ENCODE results near the gene HOXA11.

Gene HOXA11

DNA sequence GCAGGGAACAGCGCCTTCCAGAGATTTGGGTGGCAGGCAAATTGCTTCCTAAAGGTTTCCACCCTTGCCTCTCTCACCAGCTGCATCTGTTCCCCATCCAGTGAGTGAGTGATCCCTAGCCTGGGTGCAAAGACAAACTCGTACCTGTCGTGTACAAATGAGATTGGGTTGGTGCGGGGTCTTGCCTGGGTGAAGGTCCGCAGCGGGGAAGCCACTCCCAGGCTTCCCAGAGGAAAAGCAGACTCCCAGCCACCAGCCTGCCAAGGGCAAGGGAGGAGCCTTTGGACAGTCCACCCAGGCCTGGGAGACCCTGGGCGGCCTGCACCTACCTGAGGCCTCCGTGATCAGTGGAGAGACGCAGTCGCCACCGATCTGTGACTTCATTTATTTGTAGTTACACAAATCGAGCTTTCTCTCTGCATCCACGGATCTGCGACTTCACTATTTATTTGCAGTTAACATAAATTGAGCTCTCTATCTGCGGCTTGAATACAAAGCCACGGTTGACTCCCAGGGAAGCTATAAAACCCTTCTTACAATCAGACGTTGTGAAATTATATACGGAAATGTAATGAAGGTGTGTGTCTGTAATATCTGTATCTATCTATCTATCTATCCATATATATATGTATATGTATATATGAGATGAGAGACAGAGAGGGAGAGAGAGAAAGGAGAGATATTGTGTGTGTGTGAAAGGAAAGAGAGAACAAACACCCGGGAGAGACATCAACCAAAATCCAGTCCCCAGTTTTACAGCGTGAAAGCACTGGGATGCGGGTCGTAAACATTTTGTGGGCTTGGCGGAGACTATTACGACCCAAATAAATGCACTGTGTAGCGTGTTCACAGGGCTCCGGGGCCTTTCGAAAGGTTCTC, 25.5 kb downstream of the HOXA11 start:
- DNase-seq = no peak

DNA sequence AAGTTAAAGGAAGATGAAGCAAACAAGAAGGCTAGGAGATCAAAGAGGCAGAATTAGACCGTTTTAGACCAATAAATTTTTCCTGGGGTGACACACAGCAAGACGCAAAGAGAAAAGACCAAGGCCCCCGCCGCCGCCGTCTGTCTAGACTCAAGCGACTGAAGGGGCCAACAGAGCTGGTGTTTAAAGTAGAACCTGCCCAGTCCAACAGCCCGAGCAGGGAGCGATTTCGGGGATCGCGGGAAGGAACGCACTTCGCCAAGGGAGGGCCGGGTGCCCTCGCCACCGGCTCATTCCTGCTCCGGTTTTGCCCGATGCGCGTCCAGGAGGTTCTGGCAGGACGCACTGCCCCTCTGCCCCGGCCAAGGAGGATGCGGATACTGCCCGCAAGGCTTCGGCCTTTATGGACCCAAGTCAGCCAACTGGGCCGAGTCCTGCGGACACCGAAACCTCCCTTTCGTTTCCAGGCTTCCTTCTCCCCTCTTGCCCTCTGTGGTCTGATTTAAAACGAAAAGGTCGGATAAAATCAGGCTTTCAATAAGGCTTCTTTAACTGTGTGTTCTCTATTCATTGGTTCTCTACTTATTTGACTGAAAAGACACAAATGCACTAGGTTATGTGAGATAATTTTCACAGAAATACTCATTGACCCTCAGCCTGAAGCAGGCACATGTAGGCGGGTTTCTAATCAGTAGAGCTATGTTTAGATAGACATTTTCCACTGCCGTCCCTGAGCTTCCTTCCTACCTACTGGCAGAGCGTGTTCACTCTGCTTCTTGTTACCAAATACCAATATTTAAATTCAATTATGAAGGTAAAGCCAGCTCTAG, 26.4 kb downstream of the HOXA11 start:
- no peak for DNase-seq

DNA sequence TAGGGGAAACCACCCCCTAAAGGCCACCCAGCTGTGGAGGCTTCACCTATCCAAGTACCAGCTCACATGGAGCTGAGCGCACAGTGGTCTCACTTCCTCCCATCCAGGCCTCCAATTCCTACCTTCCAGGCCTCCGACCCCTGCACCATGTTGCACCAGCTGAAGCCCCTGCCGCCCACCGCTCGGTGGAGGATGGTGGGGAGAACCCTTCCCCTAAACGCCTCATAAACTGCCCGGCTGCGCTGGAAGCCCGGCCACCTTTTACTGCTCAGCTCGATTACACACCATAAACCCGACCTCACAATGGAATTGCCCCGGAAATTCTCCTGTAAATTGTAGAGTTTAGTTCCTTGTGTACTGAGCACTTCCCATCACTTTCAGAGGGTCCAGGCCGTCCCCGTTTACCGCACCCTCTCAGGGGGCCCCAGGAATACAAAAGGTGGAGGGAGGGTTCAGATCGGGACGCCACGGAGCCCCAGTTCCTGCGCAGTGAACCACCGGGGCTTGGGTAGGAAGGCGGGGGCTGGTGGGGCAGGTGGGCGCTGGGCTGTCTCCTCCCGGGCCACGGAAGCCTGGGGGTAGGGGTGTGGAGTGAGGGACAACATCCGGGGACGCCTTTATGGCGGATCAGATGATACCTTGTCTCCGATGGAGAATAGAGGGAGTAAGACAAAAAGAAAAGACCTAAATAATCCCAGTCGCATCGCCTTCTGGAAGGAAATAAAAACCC, 27.2 kb downstream of the HOXA11 start:
- no peak for DNase-seq

DNA sequence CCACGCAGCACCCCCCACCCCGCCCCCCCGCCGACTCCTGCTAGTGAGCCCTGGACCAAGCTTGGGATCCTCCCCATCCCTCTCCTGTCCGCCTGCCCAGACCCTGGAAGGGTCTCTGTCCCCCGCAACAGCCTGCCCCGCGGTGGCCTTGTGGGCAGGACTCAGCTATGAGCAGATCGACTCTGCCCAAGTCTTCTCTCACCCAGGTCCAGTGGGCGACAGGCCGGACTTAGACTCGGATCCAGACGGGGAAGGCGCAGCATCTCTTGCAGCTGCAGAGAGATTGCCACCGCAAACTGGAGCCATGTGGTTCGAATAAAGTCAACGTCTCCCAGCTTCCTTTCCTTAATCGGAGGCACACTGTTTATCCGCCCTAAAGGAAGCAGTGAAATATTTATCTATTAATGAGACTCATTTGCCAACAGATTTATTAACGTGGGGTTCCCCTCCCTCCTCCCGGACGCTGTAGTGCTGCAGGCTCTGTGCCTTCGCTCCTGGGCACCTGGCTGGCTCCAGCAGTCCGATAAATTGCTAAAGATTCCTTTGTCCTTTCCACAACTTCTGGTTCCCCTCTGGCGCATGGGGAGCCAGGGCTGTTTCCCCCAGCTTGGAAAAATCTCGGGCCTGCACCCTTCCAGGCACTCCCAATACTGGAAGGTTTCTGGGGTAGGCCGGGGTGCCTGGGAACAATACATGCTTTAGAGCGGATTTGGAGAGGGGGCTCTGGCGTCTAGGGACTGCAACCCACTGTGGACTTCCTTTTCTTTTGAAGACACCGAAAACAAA, 27.9 kb downstream of the HOXA11 start:
- no peak for DNase-seq

DNA sequence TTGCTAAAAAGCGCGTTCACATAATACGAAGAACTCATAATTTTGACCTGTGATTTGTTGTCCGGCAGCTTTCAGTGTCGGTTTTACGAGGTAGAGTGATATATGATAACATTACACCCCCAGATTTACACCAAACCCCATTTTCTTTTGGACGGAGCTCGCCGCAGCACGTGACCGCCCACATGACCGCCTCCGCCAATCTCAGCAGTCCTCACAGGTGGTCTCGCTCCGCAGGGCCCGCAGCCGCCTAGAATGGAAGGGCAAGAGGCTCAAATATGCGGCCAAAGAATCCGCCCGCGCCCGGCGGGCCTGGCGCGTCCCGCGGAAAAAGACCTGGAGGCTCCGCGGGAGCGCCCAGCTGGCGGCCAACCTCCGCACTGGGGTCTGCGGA, 28.5 kb downstream of the HOXA11 start, which contains the start of gene HOXA7:
TSS of gene HOXA7 (minus strand) at position 168 of the 391 bp plus-strand sequence. CDS start at position 38, 130 bp downstream.
- no peak for DNase-seq

DNA sequence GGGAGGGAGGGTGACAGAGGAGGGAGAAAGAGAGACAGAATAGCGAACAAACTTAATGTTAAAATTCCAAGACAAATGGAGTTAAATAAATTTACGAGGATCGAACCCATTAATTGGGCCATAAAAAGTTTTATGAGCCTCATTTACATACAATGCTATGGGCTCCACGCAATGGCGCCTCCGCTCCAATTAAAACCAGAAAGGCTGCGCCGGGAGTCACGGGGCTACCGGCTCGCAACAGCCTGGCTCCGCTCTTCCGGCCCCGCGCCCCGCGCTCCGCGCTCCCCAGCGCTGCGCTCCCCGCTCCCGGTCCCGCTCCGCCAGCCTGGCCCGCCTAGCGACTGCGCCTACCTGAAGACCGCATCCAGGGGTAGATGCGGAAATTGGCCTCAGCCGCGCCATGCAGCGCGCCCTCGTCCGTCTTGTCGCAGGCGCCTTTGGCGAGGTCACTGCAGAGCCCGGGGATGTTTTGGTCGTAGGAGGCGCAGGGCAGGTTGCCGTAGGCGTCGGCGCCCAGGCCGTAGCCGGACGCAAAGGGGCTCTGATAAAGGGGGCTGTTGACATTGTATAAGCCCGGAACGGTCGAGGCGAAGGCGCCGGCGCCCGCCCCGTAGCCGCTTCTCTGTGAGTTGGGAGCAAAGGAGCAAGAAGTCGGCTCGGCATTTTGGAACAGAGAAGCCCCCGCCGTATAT, 29.1 kb downstream of the HOXA11 start:
- DNase-seq = no peak

DNA sequence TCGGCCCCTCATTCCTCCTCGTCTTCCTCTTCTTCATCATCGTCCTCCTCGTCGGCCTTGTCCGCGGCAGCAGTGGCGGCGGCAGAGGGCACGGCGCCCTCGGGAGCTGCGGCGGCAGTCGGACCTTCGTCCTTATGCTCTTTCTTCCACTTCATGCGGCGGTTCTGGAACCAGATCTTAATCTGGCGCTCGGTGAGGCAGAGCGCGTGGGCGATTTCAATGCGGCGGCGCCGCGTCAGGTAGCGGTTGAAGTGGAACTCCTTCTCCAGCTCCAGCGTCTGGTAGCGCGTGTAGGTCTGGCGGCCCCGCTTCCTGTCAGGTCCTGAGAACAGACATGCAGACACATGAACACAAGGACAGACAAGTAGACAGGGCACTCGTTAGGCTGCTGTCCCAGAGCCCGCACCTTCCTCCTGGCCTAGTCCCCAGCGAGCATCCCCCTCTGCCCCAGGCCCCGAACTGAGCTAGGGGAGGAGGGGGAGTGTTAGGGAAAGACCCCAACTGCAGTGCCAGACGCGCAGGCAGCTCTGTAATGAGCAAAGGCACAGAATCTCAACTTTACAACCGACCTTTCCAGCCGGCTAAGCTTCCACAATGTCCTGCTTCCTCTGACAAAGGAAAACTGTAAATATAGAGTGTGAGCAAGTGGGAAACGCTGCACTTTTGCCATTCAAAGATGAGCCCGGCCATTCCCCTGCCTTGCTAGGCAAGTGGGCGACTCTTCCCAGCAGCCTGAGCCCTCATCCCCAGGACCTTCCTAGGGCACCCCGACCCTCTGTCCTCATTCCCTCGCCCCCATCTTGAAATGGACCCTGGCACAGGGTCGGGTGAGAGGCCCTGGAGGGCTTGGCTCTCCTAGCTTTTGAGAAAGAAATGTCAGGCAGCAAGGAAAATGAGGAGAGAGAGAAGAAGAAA, 29.9 kb downstream of the HOXA11 start:
- DNase-seq = no peak

DNA sequence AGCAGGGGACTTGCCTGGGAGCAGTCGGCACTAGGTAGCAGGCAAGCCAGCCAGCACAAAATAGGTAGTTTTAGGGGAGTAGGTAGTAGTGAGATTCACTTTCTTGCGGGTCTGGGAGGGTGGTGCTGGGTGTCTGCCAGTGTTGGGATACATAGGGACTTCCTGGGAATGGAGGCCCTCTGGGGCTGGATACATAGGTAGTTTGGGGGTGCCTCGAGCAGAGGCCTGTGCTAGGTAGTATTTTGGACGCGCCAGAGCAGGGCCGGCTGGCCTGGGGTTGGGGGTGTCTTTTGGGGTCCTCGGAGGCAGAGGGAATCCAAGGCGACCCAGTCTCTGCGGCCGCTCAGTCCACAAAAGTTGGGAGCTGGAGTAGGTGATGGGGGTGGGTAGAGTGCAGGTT, 30.7 kb downstream of the HOXA11 start:
- no peak for DNase-seq

DNA sequence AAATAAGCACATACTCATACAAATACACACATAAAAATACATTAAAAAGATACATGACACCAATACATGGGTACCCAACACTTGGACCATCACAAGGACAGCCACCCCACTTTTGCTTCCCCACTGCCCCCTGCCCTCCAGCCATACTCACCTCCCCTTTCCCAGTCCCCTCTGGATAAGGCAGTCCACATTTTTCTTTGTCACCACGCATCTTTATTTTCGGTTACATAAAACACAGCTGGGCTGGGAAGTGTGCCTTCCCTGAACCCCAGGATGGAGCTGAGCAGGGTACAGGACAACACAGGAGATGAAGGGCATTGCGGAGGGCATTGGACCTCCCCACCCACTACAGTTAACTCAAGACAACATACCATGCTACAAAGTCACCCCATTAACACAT, 31.5 kb downstream of the HOXA11 start:
- DNase-seq = no peak

DNA sequence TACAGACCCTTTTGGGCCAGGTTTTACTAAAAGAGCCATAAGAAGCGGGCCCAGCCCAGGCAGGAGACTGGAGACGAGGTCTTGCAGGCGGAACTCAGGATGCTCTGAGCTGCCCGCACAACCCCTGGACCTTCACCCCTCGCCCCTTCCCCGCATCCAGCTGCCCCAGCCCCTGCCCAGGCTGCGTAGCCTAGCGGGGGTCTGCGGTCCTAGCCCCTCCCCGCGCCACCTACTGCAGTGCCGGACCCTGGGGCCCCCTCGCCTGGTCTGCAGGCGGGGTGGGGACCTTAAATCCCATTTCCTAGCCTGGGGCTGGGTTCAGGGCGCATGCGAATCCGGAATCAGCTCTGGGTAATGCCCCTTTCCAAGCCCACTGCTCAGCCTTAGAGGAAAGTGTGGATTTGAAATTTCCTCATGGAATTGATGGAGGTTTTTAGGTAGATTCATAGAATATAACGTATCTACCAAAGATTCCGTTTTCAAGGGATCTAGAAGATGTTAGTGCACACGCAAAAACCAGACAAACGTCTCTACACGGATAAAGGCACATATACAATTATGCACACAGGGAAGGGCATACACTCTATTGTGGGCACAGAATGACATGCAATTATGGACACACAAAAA, 32.1 kb downstream of the HOXA11 start:
- no peak for DNase-seq

DNA sequence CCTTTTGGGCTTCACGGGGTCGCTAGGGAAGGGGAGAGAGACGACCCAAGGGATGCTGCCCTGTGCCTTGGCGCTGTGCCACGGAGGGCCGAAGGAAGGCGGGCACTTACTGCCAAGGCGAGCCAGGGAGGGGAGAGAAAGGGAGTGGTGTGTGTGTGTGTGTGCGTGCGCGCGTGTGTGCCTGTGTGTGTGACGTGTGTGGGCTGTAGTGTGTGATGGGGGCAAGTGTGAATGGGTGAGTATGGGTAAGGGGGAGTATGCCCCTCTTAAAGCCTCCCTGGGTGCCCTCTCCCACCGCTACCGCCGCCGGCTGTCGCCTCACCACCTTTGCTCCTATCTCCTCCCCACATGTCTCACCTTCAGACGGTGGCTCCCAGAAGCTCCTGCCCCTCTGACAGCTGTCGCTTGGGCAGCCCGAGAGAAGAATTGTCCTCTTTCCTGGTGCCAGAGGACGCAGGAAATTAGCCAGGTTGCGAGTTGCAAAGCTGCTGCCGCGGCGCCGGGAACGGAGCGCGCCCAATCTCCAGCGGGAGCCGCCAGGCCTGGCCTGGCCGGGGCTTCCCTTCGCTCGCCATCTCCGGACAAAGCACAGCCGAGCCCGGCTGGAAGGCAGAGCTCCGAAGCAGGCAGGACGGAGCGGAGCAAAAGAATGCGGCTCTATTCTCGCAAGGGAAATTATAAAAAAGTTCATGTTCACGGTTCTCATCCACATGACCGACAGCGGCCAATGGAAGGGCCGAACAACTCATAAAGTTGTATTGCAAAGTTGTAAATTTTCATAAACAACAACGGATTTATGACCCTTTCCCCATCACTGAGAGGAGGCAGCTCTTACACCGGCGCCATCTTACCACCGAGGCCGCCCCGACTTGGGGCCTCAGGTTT, 32.9 kb downstream of the HOXA11 start, which contains the start of gene HOXA3:
TSS of gene HOXA3 (minus strand) at position 653 of the 885 bp plus-strand sequence. CDS start 41,943 bp downstream, outside the sequence.
- DNase-seq = no peak

DNA sequence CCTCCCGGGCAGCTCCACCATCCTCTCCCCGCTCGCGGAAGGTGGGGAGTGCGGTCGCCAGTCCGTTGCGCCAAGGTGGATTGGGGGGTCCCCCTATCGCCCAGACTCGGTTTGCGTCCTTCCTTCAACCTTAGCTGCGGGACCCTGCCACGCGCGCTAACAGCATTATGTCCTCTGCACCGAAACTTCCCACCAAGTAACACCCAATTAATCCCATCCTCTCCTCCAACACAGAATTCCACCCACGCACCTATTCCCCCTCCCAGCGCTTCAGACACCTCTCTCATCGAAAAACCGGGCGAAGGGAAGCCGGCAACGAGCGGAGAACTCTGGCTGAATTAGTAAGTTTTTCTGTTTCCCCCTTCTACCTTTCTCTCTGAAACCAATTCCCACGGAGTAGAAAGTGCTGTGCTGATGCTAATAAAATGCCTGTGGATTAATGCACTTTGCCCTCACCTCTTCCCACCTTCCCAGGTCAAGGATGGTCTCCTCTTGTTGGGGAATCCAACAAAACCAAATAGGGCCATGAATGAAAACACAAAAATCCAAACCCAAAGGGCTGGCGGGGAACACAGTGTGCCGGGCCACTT, 33.6 kb downstream of the HOXA11 start:
- no peak for DNase-seq

DNA sequence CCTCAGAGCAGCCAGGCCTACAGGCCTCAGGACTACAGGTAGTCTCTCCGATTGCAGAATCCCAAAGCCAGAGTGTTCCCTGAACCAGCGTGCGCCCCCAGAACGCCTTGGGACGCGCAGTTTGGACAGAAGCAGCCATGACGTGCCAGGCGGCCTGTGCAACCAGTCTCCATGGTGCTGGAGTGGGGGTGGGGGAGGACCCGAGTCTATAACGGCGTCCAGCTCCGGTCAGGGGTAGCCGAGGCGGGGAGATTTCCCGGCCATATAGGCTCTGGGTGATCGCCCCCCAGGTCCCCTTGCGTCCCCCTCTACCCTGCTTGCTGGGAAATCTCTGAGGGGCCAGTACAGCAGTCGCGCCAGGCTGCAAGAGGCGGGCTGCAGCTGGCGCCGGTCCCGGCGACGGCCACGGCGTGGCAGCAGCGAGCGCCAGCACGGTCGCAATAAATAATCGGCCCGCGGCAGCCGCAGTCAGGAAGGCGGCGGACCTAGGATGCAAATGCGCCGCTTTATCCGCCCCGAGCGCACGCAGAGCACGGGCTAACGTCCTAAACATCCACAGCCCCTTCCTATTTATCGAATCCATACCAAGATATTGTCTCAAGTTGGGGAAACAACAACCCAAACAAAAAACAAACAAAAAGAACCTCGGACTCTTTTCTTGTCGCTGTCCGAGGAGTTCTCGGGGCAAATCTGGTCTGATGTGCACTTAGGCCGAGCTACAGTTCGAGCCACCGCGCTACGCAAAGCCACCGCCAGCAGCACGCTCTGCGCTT, 34.3 kb downstream of the HOXA11 start:
- DNase-seq = peak in 8 of 56 donors; percentile 7 to 43 (median 17)

DNA sequence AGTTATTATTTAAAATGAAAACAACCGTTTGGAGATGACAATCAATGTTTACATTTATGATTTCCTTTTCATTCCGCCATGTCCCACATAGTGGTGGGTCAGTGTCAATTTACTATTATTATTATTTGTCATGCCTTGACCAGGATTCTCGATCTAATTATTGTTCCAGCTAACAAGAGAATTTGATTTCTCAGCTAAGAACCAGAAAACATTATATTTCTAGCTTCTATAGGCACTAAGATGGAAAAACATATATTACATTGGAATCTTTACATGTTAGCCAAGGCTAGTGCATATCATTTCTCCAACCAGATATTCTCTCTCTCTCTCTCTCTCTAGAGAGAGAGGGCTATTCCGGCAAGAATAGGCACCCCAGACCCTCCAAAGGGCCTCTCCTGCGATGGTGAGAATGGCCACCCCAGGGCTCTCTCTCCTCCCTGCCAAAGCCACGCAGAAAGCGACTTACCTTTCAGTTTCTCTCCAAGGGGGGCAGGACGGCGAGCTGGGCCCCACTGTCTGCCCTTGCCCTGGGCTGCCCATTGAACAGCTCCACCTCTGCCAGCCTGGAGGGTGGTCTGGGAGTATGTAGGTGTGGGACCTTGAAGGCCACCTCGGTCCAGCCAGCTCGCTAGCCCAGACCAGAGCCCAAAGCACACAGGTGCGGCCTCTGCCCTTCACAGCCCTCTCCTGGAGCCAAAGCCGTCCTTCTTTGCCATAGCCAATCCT, 35.0 kb downstream of the HOXA11 start:
- no peak for DNase-seq
